GOT3 (cell line): Measurements from ENCODE around the gene NHP2.
A peak's percentile ranks its signal among the peaks of the same experiment; 100 is the strongest.
"Not testable (repeated sequence)": the region's sequence is repeated elsewhere in the genome, so short reads cannot be mapped to it uniquely, and the experiment has no call there.

Source experiments
- DNase-seq: peaks from one replicate; lab custom pipeline; 2025; ENCODE audit warnings: mixed read lengths; lab: John Stamatoyannopoulos, UW

NHP2 gene

DNA sequence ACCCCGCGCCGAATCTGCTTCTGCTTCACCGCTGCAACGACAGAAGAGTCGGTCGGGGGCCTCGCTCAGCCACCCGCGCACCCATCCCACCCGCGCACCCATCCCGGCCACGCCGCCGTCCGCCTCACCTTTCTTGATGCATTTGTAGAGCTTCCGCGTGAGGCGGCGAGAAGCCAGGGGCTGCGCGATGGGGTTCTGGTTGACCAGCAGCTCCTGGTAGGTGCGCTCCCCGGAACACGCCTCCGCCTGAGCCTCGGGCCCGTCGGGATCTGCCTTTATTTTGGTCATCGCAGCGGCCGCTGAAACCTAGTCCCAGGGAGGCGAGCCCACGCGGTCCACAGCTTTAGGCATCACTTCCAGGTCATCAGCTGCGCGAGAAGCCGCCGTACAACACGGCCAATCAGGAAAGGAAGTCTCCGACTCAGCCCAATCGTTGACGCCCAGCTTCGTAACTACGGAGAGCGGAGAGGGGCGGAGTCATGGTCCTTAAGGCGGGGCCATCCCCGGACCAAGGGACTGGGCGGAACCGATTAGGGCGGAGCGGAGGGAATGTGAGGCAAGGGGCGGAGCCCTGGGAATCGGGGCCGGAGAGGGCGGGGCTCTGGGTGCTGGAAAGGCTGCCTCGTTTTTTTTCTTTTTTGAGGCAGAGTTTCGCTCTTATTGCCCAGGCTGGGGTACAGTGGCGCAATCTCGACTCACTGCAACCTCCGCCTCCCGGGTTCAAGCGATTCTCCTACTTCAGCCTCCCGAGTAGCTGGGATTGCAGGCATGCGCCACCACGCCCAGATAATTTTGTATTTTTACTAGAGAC, at the start of gene NHP2:
TSS of gene NHP2 (minus strand) at position 356 of the 811 bp plus-strand sequence. CDS start at position 288, 68 bp downstream.
- peak; percentile 98 for DNase-seq

GRCh38 chr5:178202541-178202940, 48.9 kb upstream of the NHP2 start:
- no peak for DNase-seq

- no peak for DNase-seq
Measured at GRCh38 chr5:178201927-178202235, 48.2 kb upstream of the NHP2 start.

DNA sequence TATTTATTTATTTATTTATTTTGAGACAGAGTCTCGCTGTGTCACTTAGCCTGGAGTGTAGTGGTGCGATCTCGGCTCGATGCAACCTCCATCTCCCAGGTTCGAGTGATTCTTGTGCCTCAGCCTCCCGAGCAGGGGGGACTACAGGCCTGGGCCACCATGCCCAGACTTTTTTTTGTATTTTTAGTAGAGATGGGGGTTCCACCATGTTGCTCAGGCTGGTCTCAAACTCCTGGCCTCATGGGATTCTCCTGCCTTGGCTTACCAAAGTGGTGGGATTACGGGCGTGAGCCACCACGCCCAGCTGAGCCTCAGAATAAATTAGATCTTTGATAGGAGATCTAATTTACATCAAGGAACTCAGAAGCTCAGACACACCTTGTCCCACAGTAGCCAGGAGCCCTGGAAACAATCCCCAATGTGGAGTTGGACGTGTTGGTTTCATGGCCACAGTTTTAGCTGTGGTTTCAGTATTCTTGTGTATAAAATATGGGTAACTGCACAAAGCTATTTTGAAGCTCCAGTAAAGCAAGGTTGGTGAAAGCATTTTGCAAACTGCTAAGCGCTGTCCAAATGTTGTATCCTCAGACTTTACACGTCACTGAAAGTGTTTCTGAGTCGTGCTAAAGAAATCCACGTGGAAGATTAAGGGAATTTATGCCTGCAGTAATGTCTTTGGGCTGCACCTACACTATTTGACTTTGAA, 47.7 kb upstream of the NHP2 start:
- DNase-seq: no peak

DNA sequence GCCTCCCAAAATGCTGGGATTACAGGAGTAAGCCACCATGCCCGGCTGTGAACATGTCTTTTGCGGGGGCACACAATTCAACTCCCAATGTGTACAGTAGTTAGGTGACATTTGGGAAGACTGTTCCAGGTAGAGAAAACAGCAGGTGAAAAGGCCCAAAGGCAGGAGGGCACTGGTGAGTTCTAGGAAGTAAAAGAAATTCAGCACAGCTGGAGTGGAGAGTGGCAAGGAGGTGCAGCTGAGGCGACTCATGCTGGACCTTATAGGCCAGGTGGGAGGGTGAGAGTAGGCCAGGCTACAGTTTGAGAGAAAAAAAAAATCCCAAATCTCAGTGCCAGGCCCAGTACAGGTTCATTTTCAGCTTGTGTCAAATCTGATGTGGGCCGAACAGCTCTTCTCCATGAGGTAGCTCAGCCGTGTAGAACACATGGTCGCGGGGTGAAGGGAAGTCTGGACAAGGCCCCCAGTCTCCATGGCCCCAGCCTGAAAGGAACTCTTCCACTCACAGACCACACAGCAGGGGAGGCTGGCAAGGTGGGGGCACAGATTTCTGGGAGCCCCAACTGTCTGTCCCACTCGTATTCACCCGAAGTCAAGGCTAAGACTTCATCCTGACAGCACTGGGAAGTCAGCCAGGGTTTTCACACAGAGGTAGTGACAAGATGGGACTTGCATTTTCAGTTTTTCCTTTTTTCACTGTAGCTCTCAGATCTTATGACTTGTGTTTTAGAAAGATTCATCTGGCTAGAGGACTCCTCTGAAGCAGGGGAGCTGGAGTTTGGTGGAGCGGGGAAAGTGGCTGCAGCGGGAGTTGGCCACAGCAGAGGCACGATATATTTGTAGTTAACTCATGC, 46.1 kb upstream of the NHP2 start:
- DNase-seq: no peak

DNA sequence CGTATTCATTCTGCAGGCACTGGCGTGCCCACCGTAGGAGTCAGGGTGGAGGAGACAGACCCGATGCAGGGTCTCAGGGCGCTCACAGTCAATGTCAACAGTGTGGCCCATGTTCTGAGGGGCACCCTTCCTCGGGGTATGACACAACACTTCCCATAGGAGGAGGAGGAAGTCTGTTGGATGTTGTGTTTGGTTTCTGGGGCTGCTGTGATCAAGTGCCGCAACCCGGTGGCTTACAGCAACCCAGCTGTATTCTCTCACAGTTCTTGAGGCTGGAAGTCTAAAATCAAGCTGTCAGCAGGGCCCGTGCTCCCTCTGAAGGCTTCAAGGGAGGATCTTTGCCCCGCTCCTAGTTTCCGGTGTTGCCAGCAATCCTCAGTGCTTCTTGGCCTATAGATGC, 45.0 kb upstream of the NHP2 start:
- DNase-seq: no peak

GRCh38 chr5:178198151-178198550, 44.5 kb upstream of the NHP2 start:
- not testable (repeated sequence) for DNase-seq

GRCh38 chr5:178196986-178197385, 43.3 kb upstream of the NHP2 start:
- no peak for DNase-seq

- DNase-seq: no peak
Measured at GRCh38 chr5:178196281-178196812, 42.7 kb upstream of the NHP2 start.

GRCh38 chr5:178194026-178194425, 40.3 kb upstream of the NHP2 start:
- DNase-seq: no peak

DNA sequence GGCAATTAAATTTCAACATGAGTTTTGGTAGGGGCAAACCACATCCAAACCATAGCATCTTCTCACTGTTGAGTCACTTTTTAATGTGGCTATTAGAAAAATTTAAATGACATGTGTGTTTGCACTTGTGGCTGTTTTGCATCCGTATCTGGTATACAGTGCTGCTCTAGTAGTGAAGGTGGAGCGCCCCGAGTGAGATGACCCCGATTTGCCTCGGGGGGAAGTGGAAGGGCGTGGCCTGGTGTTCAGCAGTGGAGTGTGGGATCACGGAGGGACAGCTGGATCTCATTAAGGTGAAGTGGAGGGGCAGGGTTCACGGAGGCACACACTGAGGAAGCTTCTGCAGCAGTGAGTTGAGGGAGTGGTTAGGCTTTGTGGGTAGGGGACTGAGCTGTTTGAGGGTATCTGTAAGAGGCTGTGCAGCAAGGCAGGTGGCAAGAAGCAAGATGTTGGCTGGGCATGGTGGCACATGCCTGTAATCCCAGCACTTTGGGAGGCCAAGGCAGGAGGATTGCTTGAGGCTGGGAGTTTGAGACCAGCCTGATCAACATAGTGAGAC, 39.6 kb upstream of the NHP2 start:
- DNase-seq: no peak

DNA sequence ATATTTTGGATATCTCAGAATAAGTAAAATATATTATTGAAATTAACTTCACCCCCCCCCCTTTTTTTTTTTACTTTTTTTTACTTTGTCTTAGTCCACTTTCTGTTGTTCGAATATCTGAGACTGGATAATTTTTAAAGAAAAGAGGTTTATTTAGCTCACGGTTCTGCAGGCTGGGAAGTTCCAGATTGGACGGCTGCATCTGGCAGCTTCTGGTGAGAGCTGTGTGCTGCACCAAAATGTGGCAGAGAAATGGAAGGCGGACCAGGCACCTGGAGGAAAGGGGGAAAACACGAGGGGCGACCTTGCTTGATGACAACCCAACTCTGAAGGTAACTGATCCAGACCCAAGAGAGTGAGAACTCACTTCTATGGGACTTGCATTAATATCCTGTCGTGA, 39.1 kb upstream of the NHP2 start:
- no peak for DNase-seq

GRCh38 chr5:178192244-178192643, 38.6 kb upstream of the NHP2 start:
- DNase-seq: no peak

DNA sequence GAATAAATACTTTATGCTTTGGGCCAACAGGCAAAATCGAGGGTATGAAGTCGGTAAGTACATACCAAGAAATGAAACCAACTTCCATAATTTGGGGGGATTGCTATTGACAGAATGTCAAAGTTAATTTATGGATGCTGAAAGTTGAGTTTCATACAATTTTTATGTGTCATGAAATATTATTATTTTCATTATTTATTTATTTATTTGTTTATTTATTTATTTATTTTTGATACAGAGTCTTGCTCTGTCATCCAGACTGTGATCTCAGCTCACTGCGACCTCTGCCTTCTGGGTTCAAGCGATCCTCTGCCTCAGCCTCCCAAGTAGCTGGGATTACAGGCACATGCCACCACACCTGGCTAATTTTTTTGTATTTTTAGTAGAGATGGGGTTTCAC, 38.0 kb upstream of the NHP2 start:
- DNase-seq: no peak

DNA sequence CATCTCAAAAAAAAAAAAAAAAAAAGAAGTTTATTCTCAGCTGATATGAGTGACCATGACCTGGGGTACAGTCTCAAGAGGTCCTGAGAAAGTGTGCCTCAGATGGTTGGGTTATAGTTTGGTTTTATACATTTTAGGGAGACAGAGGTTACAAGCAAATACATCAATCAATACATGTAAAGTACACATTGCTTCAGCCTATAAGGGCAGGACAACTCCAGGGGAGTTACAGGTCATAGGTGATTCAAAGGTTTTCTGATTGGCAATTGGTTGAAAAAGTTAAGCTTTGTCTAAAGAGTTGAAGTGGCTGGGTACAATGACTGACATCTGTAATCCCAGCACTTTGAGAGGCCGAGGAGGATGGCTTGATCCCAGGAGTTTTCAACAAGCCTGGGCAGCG, 35.7 kb upstream of the NHP2 start:
- no peak for DNase-seq

DNA sequence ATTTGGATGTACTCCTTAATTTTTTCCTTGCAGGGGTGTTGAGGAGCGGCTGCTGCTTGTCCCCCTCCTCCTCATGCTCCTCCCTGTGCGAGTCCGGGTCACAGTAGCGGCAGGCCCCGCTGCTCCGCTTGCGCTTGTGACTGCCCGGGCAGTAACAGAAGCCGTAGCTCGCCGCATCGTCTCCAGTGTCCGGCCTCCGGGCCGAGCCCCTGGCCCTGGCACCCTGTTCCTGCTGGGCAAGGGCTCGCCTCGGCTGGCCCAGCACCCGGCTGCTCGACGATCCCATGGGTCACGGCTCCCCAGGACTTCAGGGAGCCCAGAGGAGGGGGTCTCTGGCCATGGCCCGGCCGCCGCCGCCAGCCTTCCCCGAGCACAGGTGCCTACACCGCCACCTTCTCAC, 33.3 kb upstream of the NHP2 start, which contains the start of gene GMCL2:
TSS of gene GMCL2 (minus strand) at position 358 of the 400 bp plus-strand sequence. CDS start at position 286, 72 bp downstream.
- no peak for DNase-seq

DNA sequence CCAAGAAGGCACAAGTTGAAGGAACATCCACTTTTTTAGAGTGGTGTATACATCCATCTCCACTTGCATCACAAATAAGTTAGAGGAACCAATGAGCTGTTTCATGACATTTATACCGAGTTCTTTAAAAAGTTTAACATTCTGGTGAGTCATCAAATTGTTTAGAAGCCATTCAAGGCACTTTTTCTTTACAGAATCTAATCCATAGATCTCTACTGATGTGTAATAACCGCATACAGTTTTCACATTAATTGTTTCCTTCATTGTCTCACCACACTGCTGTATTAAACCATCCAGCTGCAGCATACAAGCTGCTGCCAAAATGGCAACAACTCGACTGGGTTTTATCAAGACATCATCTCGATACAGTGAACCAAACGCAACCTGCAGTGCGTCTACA, 32.7 kb upstream of the NHP2 start:
- DNase-seq: no peak

DNA sequence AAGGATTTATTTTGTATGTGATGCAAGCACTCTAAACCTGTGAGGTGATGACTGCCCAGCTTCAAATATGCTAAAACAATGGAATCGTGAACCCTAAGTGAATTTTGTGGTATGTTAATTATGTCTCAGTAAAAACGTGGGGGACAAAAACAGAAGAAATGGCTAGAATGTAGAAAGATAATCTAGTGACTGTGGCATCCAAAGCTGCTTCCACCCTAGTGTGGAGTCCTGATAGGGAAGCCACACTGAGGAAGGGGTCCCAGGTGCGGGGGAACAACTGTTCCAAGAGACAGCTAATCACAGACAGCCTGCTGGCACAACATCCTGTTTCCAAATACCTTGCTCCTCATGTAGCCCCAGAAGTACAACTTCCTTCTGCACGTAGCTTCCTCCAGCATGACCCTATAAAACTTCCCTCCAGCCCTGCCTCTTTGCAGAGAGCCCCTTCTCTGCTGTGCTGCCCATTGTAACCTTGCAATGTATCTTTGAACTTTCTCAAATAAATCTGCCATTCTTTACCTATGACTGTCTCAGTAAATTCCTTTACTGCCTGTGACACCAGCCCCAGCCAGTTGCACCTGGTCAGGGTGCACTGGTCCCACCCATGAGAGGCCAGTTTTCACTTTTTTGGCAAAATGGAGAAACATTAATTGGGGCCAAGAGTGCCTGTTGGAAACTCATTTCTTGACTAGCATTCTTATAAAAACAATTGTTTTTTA, 28.6 kb upstream of the NHP2 start:
- no peak for DNase-seq

DNA sequence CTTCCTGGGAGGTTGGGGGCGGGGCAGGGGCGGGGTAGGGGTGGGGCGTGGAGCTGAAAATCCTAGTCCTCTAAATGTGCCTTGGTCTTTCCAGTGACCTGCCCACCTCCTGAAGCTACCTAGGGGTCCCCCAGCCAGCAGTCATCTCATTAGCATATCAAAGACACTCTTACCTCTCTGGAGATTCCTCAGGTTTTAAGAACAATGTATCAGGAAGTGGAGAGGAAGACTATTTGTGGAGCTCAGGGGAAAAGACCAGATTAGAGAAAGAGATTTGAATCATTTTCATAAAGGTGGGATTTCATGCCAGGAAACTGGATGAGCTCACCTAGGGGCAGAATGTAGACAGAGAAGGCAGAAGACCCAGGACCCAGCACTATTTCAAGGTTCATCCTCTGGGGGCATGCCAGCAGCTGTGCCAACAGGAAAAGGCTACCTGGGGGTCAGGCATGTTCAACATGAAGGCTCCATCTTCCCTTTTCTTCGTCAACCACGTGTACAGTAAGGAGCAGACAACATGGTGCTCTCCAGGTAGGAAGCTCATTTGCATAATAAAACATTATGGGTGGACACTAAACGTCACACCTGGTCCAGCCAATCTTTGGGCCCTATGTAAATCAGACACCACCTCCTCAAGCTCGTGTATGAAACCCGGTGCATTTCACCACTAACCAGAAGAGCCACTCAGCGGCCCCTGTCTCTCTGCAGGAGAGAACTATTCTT, 26.6 kb upstream of the NHP2 start:
- no peak for DNase-seq

DNA sequence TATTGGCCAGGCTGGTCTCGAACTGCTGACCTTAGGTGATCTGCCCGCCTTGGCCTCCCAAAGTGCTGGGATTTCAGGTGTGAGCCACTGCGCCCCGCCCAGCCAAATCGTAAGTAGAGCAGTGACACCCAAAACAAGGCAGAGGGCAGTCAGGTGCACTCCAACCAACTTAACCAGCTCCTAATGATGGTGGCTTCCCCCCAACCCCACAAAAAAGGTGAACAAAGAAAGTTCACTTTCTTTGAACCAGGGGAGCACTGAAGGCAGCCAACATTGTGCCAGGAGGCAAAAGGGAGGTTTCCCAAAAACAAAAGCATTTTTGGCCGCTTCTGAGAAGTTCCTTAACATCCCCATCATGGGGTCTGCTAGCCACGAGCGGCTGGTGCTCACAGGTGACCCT, 23.9 kb upstream of the NHP2 start:
- no peak for DNase-seq

DNA sequence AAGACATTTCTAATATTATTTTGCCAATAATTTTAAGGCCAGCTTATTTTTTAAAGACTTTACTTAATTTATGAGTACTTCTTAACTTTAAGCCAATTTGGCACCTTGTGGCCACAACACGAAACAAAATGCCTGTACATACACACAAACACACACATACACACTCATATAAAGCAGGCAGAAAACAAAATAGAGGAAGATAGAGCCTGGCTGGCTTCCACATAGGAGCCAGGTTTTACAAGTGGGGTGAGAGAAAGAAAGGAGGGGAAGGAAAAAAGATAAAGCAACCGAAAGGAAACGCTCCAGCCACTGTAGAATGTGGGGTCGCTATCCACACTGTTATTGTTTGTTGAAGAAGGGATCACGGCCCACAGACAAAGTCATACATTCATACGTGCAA, 23.1 kb upstream of the NHP2 start:
- no peak for DNase-seq
